Spleen (tissue), 11 donors: ENCODE measurements around the gene MATCAP1. TPM values are rescaled to one million over a fixed set of nuclear protein-coding genes. Genes with fewer than 3 reads are reported as not detected.

Source experiments
- DNase-seq: peaks from one replicate; pipeline ENCODE4 v3.0.0-alpha.2; 2020
- H3K27ac ChIP-seq, 8 donors: fragments of 200-600 bp; sonication (generic) in 7 of 8; 1 replicate in 4 of 8; 2 replicates in 4 of 8; pipeline versions ENCODE4 v1.5.0 to v1.8.0; 2016 to 2021; ENCODE audit warnings: inconsistent platforms in 4 of 8, mild to moderate bottlenecking in 4 of 8, moderate library complexity in 1 of 8
- H3K27me3 ChIP-seq, 7 donors: fragments of 200-600 bp; sonication (generic) in 6 of 7; replicated peaks in 1 of 7; 1 replicate in 4 of 7; 2 replicates in 3 of 7; pipeline versions ENCODE4 v1.5.0 to v1.8.0; 2016 to 2021; ENCODE audit warnings: inconsistent platforms in 3 of 7, mild to moderate bottlenecking in 1 of 7
- H3K36me3 ChIP-seq, 6 donors: fragments of 200-600 bp; sonication (generic) in 5 of 6; 1 replicate in 4 of 6; 2 replicates in 2 of 6; pipeline versions ENCODE4 v1.5.0 to v1.8.0; 2016 to 2021; ENCODE audit warnings: inconsistent platforms in 2 of 6
- H3K4me1 ChIP-seq, 6 donors: fragments of 200-600 bp; sonication (generic) in 5 of 6; 1 replicate in 3 of 6; 2 replicates in 3 of 6; pipeline versions ENCODE4 v1.5.0 to v1.8.0; 2016 to 2021; ENCODE audit warnings: inconsistent platforms in 3 of 6
- H3K4me3 ChIP-seq, 8 donors: fragments of 200-600 bp; sonication (generic) in 7 of 8; 1 replicate in 4 of 8; 2 replicates in 4 of 8; pipeline versions ENCODE4 v1.5.0 to v1.8.0; 2016 to 2021; ENCODE audit warnings: inconsistent platforms in 4 of 8, mild to moderate bottlenecking in 4 of 8, moderate library complexity in 2 of 8
- H3K9me3 ChIP-seq, 8 donors: fragments of 200-600 bp; sonication (generic) in 7 of 8; 1 replicate in 4 of 8; 2 replicates in 4 of 8; pipeline versions ENCODE4 v1.5.0 to v1.8.0; 2016 to 2021; ENCODE audit warnings: inconsistent platforms in 4 of 8
- POLR2A ChIP-seq, 3 donors: fragments of 450-650 bp; IDR thresholded peaks; one replicate each; pipeline ENCODE4 v1.5.1; 2017; ENCODE audit warnings: antibody characterized with exemption in 3 of 3, mild to moderate bottlenecking in 1 of 3
- POLR2AphosphoS5 ChIP-seq, 3 donors: sonication (generic); formaldehyde crosslinking; IDR thresholded peaks; one replicate each; pipeline ENCODE4 v1.5.1; 2017; ENCODE audit warnings: antibody characterized with exemption in 3 of 3
- WGBS, 5 donors: extraction: QIAGEN DNeasy Blood & Tissue Kit in 3 of 5; methylation state at CpG; one replicate each; pipeline versions ENCODE4 v1.1.5 to v1.1.7; 2013 to 2018; 5-methylcytosine and 5-hydroxymethylcytosine counted together
- intact Hi-C: fragments of 100-400 bp; cut with DNase I; formaldehyde crosslinking; loops from one replicate; pipeline ENCODE4 v1.15.0; 2023; ENCODE audit warnings: low total_unique reads
- microRNA-seq, 3 donors: library from miRNA; unstranded; fragments of <30 nt; microRNA quantifications; one replicate each; pipeline versions ENCODE4 to v1.1.0, GENCODE V29; 2019 to 2020
- polyA plus RNA-seq, 3 donors: library from polyadenylated mRNA; stranded (reverse); fragments of 200-250 nt; gene quantifications; one replicate each; pipeline ENCODE4 v1.2.1, GENCODE V29; 2013
- small RNA-seq, 4 donors: library from RNA; depleted of rRNA; stranded (forward); fragments of <200 nt; gene quantifications; one replicate each; pipeline ENCODE3, GENCODE V24; 2016
- total RNA-seq, 7 donors: library from RNA; depleted of rRNA in 3 of 7; stranded (reverse); fragments of >200 nt in 3 of 7; fragmentation: NEBNext Ultra II Directional in 4 of 7; extraction: Animal tissue kit (Norgen Biotek cat#: 25700) in 4 of 7; gene quantifications; one replicate each; pipeline versions ENCODE4 v1.1.0 to v1.2.1, GENCODE V29; 2016 to 2021
- TF ChIP-seq, protein P1 (sequence below), 11 experiments: fragments of 200-600 bp in 7 of 11; fragments of 450-650 bp in 4 of 11; sonication (generic) in 4 of 11; IDR thresholded peaks in 8 of 11; conservative IDR thresholded peaks in 3 of 11; 1 replicate in 7 of 11; 2 replicates in 4 of 11; pipeline versions ENCODE4 v1.4.0 to v1.8.0; 2016 to 2021; ENCODE audit warnings: antibody characterized with exemption in 11 of 11, inconsistent platforms in 4 of 11, mild to moderate bottlenecking in 1 of 11
- donor health status: healthy with polysubstance abuse.
- donor health status: DM: no; HTN: no; CAD: no; lungs with moderate emphysema.
- donor health status: DM: no; HTN: no; CAD: no.
- donor health status: Bipolar disorder and iron deficiency.
- donor health status: healthy.
- donor health status: DM: no; HTN: no; CAD: no.
- donor health status: DM: yes; HTN: yes; CAD: no.

MATCAP1 gene
- total and polyA plus RNA-seq, 10 donors, result 8.9 to 59.4 (median 20.6) TPM

DNA sequence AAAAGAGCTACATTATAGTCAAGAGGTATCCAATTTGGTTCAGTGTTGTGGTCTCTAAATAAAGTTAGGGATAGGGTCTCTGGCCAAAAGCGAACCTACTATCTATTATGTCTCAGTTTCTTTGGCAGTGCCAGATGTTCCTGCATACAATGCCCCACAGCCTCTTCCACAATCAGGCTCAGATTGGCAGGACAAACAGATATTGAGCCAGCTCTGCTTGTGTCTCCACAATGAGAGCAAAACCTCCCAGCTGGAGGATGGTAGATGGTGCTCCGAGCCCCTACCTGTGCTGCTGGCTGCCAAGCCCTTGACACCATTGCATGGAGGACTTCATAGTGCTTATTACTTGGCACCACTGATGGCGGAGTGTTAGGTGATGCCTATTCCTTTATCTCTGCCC, 54.3 kb downstream of the MATCAP1 start:
- peak; percentile 18 for DNase-seq
- no peak overlapping the region for H3K4me3 ChIP-seq
- H3K36me3 ChIP-seq, result peaks cover 0 to 100% (median 50%) of the 10 kb centered on the region in 6 donors
- H3K9me3 ChIP-seq, result no peaks in the 10 kb centered on the region
- no peaks in the 10 kb centered on the region for H3K4me1 ChIP-seq
- no peak for TF ChIP-seq POLR2A (IDR thresholded peaks at IDR 0.05)
- TF ChIP-seq POLR2AphosphoS5 (IDR thresholded peaks at IDR 0.05), result no peak
- TF ChIP-seq, protein P1, sequence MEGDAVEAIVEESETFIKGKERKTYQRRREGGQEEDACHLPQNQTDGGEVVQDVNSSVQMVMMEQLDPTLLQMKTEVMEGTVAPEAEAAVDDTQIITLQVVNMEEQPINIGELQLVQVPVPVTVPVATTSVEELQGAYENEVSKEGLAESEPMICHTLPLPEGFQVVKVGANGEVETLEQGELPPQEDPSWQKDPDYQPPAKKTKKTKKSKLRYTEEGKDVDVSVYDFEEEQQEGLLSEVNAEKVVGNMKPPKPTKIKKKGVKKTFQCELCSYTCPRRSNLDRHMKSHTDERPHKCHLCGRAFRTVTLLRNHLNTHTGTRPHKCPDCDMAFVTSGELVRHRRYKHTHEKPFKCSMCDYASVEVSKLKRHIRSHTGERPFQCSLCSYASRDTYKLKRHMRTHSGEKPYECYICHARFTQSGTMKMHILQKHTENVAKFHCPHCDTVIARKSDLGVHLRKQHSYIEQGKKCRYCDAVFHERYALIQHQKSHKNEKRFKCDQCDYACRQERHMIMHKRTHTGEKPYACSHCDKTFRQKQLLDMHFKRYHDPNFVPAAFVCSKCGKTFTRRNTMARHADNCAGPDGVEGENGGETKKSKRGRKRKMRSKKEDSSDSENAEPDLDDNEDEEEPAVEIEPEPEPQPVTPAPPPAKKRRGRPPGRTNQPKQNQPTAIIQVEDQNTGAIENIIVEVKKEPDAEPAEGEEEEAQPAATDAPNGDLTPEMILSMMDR (IDR thresholded peaks at IDR 0.05 in 8 of 11, conservative IDR thresholded peaks at IDR 0.05 in 3 of 11), result no peak
- no peaks in the 10 kb centered on the region for H3K27me3 ChIP-seq
- WGBS, 5 donors, result 95 to 99% (median 98%) methylated on average over 3 of the region's 3 CpGs
- intact Hi-C loops, result no loop called here
- no peak overlapping the region for H3K27ac ChIP-seq

DNA sequence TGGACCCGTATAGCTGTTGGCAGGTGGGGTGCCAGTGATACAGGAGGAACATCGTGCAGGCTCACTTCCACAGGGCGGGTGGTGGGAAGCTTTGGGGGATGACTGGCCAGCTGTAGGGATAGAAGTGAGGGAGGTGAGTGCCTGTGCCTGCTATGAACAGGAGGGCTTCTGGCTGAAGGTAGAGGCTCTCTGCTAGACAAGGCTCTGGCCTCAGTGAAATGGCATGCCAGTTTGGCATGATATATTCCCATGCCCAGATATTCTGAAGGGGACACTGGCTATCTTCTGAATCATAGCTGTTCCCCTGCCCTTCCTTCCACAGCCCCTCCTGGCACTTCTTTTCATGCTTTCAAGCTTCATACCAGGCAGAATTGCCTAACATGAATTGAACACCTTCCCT, 54.9 kb downstream of the MATCAP1 start:
- H3K4me1 ChIP-seq, result no peaks in the 10 kb centered on the region
- TF ChIP-seq, protein P1 (IDR thresholded peaks at IDR 0.05 in 8 of 11, conservative IDR thresholded peaks at IDR 0.05 in 3 of 11), result no peak
- TF ChIP-seq POLR2AphosphoS5 (IDR thresholded peaks at IDR 0.05), result no peak
- H3K27ac ChIP-seq, result no peak overlapping the region
- H3K36me3 ChIP-seq, result peaks cover 0 to 100% (median 47%) of the 10 kb centered on the region in 6 donors
- intact Hi-C loops, result no loop called here
- H3K9me3 ChIP-seq, result no peaks in the 10 kb centered on the region
- no peaks in the 10 kb centered on the region for H3K27me3 ChIP-seq
- 85 to 97% (median 94%) methylated on average over 3 of the region's 3 CpGs for WGBS, 5 donors
- DNase-seq, result peak; percentile 49
- H3K4me3 ChIP-seq, result no peak overlapping the region

DNA sequence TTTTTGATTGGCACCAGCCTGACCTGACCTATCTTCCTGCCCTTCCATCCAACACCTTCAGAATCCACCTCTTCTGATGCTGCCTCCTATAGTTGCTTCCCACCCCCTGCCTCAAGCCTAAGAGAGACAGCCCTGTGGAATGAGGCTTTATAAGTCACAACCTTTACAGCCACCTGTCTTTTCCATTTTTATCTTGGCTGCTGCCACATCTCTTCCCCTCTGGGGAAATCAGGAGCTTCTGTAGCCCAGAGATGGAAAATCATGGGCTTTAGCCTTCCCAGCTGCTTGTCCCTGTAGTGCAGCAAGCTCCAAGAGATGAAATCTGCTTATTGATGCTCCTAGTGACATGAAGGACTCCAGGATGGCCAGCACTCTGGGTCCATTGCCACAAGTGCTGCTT, 55.3 kb downstream of the MATCAP1 start:
- H3K27me3 ChIP-seq, result no peaks in the 10 kb centered on the region
- H3K9me3 ChIP-seq, result no peaks in the 10 kb centered on the region
- no peak overlapping the region for H3K4me3 ChIP-seq
- intact Hi-C loops, result no loop called here
- no peaks in the 10 kb centered on the region for H3K4me1 ChIP-seq
- H3K36me3 ChIP-seq, result peaks cover 0 to 100% (median 46%) of the 10 kb centered on the region in 6 donors
- no peak for TF ChIP-seq POLR2AphosphoS5 (IDR thresholded peaks at IDR 0.05)
- TF ChIP-seq POLR2A (IDR thresholded peaks at IDR 0.05), result no peak
- TF ChIP-seq, protein P1 (IDR thresholded peaks at IDR 0.05 in 8 of 11, conservative IDR thresholded peaks at IDR 0.05 in 3 of 11), result no peak
- no peak for DNase-seq
- H3K27ac ChIP-seq, result no peak overlapping the region

Small RNA genes lying within 50 kb of the gene (microRNA-seq; reads per million reads assigned to microRNA genes)
- 264 to 561 (median 275) reads per million in 3 donors for gene MIR328

Small RNA genes lying within 50 kb of the gene (small RNA-seq; reads per million reads assigned to genes)
- gene MIR328, result 3.7 to 5.1 (median 4.3) reads per million in 4 donors

Other genes with a start within 250 kb of the MATCAP1 start
- gene CIAO2B, start 249.6 kb downstream of the MATCAP1 start, total RNA-seq, result 10 to 100 TPM; 46.8 to 63.1 (median 55.8) TPM
- 100 to 1,000 TPM; 114 to 168 (median 148) TPM for gene CIAO2B, start 249.6 kb downstream of the MATCAP1 start, polyA plus RNA-seq
- 10 to 100 TPM; 21.6 to 48.1 (median 34.8) TPM for gene CES2, start 248.4 kb downstream of the MATCAP1 start, total RNA-seq
- 10 to 100 TPM in 1 of 3 donors, 1 to 10 TPM in 2; 8.0 to 21.4 (median 8.5) TPM for gene CES2, start 248.4 kb downstream of the MATCAP1 start, polyA plus RNA-seq
- 1 to 10 TPM in 1 of 7 donors, under 1 TPM in 5, not detected in 1; 0.23 to 1.3 (median 0.33) TPM for gene CES3, start 222.7 kb downstream of the MATCAP1 start, total RNA-seq
- gene CES3, start 222.7 kb downstream of the MATCAP1 start, polyA plus RNA-seq, result under 1 TPM; 0.27 to 0.80 (median 0.43) TPM
- 1 to 10 TPM; 5.0 to 9.1 (median 6.3) TPM for gene CES4A, start 195.4 kb downstream of the MATCAP1 start, total RNA-seq
- 1 to 10 TPM; 5.3 to 9.9 (median 8.0) TPM for gene CES4A, start 195.4 kb downstream of the MATCAP1 start, polyA plus RNA-seq
- gene CBFB, start 154.8 kb downstream of the MATCAP1 start, total RNA-seq, result 10 to 100 TPM; 55.8 to 80.4 (median 58.6) TPM
- gene CBFB, start 154.8 kb downstream of the MATCAP1 start, polyA plus RNA-seq, result 10 to 100 TPM; 22.7 to 35.1 (median 29.1) TPM
- gene PHAF1, start 74.0 kb downstream of the MATCAP1 start, total RNA-seq, result 10 to 100 TPM; 15.3 to 44.0 (median 19.8) TPM
- gene PHAF1, start 74.0 kb downstream of the MATCAP1 start, polyA plus RNA-seq, result 10 to 100 TPM in 1 of 3 donors, 1 to 10 TPM in 2; 5.5 to 10.3 (median 9.9) TPM
- gene B3GNT9, start 33.0 kb downstream of the MATCAP1 start, total RNA-seq, result 10 to 100 TPM in 4 of 7 donors, 1 to 10 TPM in 3; 6.1 to 15.3 (median 10.1) TPM
- gene B3GNT9, start 33.0 kb downstream of the MATCAP1 start, polyA plus RNA-seq, result 1 to 10 TPM; 2.0 to 6.6 (median 3.0) TPM
- gene TRADD, start 24.1 kb downstream of the MATCAP1 start, total RNA-seq, result 10 to 100 TPM; 29.2 to 39.3 (median 31.1) TPM
- gene TRADD, start 24.1 kb downstream of the MATCAP1 start, polyA plus RNA-seq, result 10 to 100 TPM; 27.5 to 42.2 (median 35.3) TPM
- gene FBXL8, start 24.0 kb downstream of the MATCAP1 start, total RNA-seq, result 10 to 100 TPM in 6 of 7 donors, 1 to 10 TPM in 1; 8.4 to 29.9 (median 13.2) TPM
- 10 to 100 TPM in 1 of 3 donors, 1 to 10 TPM in 2; 6.0 to 11.2 (median 6.0) TPM for gene FBXL8, start 24.0 kb downstream of the MATCAP1 start, polyA plus RNA-seq
- gene HSF4, start 19.2 kb downstream of the MATCAP1 start, total RNA-seq, result 10 to 100 TPM; 11.5 to 43.7 (median 23.3) TPM
- gene HSF4, start 19.2 kb downstream of the MATCAP1 start, polyA plus RNA-seq, result 10 to 100 TPM; 16.1 to 24.0 (median 16.7) TPM
- 10 to 100 TPM in 6 of 7 donors, 1 to 10 TPM in 1; 8.2 to 14.2 (median 13.6) TPM for gene NOL3, start 13.4 kb downstream of the MATCAP1 start, total RNA-seq
- 10 to 100 TPM in 2 of 3 donors, 1 to 10 TPM in 1; 8.7 to 12.0 (median 10.8) TPM for gene NOL3, start 13.4 kb downstream of the MATCAP1 start, polyA plus RNA-seq
- gene EXOC3L1, start 6.2 kb upstream of the MATCAP1 start, total RNA-seq, result 10 to 100 TPM; 29.2 to 81.7 (median 48.3) TPM
- gene EXOC3L1, start 6.2 kb upstream of the MATCAP1 start, polyA plus RNA-seq, result 100 to 1,000 TPM in 1 of 3 donors, 10 to 100 TPM in 2; 28.5 to 113 (median 54.2) TPM
- 100 to 1,000 TPM in 3 of 7 donors, 10 to 100 TPM in 4; 68.0 to 134 (median 80.1) TPM for gene E2F4, start 8.2 kb upstream of the MATCAP1 start, total RNA-seq
- gene E2F4, start 8.2 kb upstream of the MATCAP1 start, polyA plus RNA-seq, result 10 to 100 TPM; 40.8 to 68.3 (median 47.8) TPM
- gene ELMO3, start 15.2 kb upstream of the MATCAP1 start, total RNA-seq, result 1 to 10 TPM; 2.8 to 4.7 (median 4.0) TPM
- gene ELMO3, start 15.2 kb upstream of the MATCAP1 start, polyA plus RNA-seq, result 1 to 10 TPM; 4.2 to 8.7 (median 7.0) TPM
- gene TMEM208, start 43.2 kb upstream of the MATCAP1 start, total RNA-seq, result 10 to 100 TPM; 28.1 to 39.0 (median 29.3) TPM
- gene TMEM208, start 43.2 kb upstream of the MATCAP1 start, polyA plus RNA-seq, result 10 to 100 TPM; 54.5 to 68.7 (median 65.9) TPM
- 100 to 1,000 TPM in 6 of 7 donors, 10 to 100 TPM in 1; 97.3 to 304 (median 145) TPM for gene FHOD1, start 63.5 kb upstream of the MATCAP1 start, total RNA-seq
- gene FHOD1, start 63.5 kb upstream of the MATCAP1 start, polyA plus RNA-seq, result 100 to 1,000 TPM in 2 of 3 donors, 10 to 100 TPM in 1; 45.6 to 193 (median 149) TPM
- 10 to 100 TPM in 5 of 7 donors, 1 to 10 TPM in 2; 8.1 to 26.8 (median 13.5) TPM for gene SLC9A5, start 65.0 kb upstream of the MATCAP1 start, total RNA-seq
- gene SLC9A5, start 65.0 kb upstream of the MATCAP1 start, polyA plus RNA-seq, result 10 to 100 TPM in 2 of 3 donors, 1 to 10 TPM in 1; 6.0 to 34.1 (median 33.6) TPM
- gene PLEKHG4, start 95.6 kb upstream of the MATCAP1 start, total RNA-seq, result 10 to 100 TPM in 6 of 7 donors, 1 to 10 TPM in 1; 9.6 to 27.9 (median 15.2) TPM
- gene PLEKHG4, start 95.6 kb upstream of the MATCAP1 start, polyA plus RNA-seq, result 10 to 100 TPM in 2 of 3 donors, 1 to 10 TPM in 1; 5.1 to 12.7 (median 11.3) TPM
- under 1 TPM in 5 of 7 donors, not detected in 2; 0.17 to 0.73 (median 0.47) TPM for gene KCTD19, start 142.8 kb upstream of the MATCAP1 start, total RNA-seq
- gene KCTD19, start 142.8 kb upstream of the MATCAP1 start, polyA plus RNA-seq, result under 1 TPM; 0.16 to 0.36 (median 0.22) TPM
- under 1 TPM in 4 of 7 donors, not detected in 3; 0.46 to 0.98 (median 0.75) TPM for gene LRRC36, start 142.9 kb upstream of the MATCAP1 start, total RNA-seq
- 1 to 10 TPM in 1 of 3 donors, under 1 TPM in 2; 0.48 to 2.3 (median 0.56) TPM for gene LRRC36, start 142.9 kb upstream of the MATCAP1 start, polyA plus RNA-seq
- 10 to 100 TPM in 3 of 7 donors, 1 to 10 TPM in 4; 2.5 to 13.9 (median 9.9) TPM for gene TPPP3, start 209.5 kb upstream of the MATCAP1 start, total RNA-seq
- gene TPPP3, start 209.5 kb upstream of the MATCAP1 start, polyA plus RNA-seq, result 10 to 100 TPM in 1 of 3 donors, 1 to 10 TPM in 2; 5.6 to 11.4 (median 7.2) TPM
- 10 to 100 TPM in 6 of 7 donors, 1 to 10 TPM in 1; 9.5 to 31.2 (median 20.6) TPM for gene ZDHHC1, start 232.5 kb upstream of the MATCAP1 start, total RNA-seq
- gene ZDHHC1, start 232.5 kb upstream of the MATCAP1 start, polyA plus RNA-seq, result 1 to 10 TPM; 2.1 to 6.0 (median 2.3) TPM
- gene HSD11B2, start 247.2 kb upstream of the MATCAP1 start, total RNA-seq, result 10 to 100 TPM in 1 of 7 donors, 1 to 10 TPM in 5, under 1 TPM in 1; 0.85 to 18.3 (median 4.7) TPM
- 1 to 10 TPM; 1.7 to 4.1 (median 2.8) TPM for gene HSD11B2, start 247.2 kb upstream of the MATCAP1 start, polyA plus RNA-seq